ENCODE measurements around the gene SRPK2.
"Not testable (repeated sequence)": the region's sequence is repeated elsewhere in the genome, so short reads cannot be mapped to it uniquely, and the experiment has no call there.

SRPK2 gene

GRCh38 chr7:105339404-105340323, 49.1 kb downstream of the SRPK2 start:
- no peak for DNase-seq (ENCODE audit: low read depth)

DNA sequence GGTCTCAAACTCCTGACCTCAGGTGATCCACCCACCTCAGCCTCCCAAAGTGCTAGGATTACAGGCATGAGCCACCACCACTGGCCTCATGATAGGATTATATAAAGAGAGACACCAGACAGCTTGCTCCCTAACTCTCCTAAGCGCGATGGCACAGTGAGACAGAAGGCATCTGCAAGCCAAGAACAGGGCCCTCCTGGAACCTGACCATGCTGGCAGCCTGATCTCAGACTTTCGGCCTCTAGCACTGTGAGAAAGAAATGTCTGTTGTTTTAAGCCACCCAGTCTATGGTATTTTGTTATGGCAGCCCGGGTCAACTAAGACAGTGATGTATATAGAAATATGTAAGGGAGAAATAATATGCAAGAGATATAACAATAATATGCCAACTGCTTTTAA, 51.2 kb downstream of the SRPK2 start:
- DNase-seq (ENCODE audit: low read depth) = no peak

- no peak for DNase-seq (ENCODE audit: low read depth)
Observed at GRCh38 chr7:105336009-105336408, 52.7 kb downstream of the SRPK2 start.

DNA sequence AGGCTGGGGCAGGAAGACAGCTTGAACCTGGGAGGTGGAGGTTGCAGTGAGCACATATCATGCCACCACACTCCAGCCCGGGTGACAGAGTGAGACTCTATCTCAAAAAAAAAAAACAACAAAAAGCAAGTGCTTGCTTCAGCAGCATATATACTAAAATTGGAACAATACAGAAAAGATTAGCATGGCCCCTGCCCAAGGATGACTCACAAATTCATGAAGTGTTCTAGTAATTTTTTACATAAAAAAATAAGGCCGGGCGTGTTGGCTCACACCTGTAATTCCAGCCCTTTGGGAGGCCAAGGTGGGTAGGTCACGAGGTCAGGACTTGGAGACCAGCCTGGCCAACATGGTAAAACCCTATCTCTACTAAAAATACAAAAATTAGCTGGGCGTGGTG, 56.1 kb downstream of the SRPK2 start:
- not testable (repeated sequence) for DNase-seq (ENCODE audit: low read depth)

DNA sequence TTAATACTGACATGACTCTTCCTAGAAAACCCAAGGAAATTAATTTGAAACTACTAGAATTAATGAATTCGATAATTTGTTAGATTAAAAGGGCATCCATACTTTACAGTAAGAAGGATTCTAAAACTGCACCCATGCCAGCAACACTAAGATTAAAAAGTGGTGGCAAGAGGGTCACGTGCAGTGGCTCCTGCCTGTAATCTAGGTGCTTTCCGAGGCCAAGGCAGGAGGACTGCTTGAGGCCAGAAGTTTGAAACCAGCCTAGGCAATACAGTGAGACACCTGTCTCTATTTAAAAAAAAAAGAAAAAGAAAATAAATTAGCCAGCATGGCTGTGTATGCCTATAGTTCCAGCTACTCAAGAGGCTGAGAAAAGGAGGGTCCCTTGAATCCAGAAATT, 58.2 kb downstream of the SRPK2 start:
- DNase-seq (ENCODE audit: low read depth) = no peak

DNA sequence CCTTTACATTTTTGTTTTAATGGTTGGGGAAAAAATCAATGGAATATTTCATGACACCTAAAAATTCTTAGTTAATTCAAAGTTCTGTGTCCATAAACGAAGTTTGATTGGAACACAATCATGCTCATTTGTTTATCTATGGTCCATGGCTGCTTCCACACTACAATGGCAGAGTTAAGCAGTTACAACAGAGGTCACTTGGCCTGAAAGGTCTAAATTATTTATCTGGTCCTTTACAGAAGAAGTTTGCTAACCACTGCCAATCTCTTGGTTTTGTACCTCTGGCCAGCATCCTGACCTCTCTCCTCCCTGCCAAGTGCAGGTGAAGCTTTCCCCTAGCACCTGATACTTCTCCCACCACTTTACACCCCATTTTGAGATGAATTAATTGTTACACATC, 61.5 kb downstream of the SRPK2 start:
- no peak for DNase-seq (ENCODE audit: low read depth)

GRCh38 chr7:105325216-105325904, 63.4 kb downstream of the SRPK2 start:
- no peak for DNase-seq (ENCODE audit: low read depth)

DNA sequence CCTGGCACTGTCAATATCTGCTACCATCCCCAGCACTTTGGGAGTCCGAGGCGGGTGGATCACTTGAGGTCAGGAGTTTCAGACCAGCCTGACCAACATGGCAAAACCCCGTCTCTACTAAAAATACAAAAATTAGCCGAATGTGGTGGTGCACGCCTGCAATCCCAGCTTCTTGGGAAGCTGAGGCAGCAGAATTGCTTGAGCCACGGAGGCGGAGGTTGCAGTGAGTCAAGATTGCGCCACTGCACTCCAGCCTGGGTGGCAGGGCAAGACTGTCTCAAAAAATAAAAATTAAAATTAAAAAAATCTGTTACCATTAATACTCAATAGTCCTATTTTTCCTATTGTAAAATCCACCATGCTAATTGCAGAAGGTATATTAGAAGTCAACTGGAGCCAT, 64.1 kb downstream of the SRPK2 start:
- DNase-seq (ENCODE audit: low read depth) = not testable (repeated sequence)

GRCh38 chr7:105323366-105323765, 65.4 kb downstream of the SRPK2 start:
- DNase-seq (ENCODE audit: low read depth) = no peak

DNA sequence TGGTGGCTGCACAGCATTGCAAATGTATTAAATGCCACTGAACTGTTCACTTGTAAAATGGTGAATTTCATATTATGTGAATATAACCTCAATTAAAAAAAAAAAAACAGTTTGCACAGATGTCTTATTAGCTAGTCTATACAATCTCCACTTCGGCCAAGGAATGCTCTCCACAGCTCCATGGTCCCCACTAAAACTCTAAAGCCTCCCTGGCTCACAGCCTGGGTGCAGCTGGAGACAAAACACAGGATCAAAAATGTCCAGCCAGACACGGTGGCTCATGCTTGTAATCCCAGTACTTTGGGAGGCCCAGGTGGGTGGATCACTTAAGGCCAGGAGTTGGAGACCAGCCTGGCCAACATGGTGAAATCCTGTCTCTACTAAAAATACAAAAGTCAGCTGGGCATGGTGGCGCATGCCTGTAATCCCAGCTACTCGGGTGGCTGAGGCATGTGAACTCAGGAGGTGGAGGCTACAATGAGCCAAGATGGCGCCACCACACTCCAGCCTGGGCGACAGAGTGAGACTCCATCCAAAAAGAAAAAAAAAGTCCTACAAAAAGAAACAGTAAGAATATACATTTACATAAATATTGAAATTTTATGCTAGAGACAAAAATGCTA, 66.0 kb downstream of the SRPK2 start:
- no peak for DNase-seq (ENCODE audit: low read depth)

DNA sequence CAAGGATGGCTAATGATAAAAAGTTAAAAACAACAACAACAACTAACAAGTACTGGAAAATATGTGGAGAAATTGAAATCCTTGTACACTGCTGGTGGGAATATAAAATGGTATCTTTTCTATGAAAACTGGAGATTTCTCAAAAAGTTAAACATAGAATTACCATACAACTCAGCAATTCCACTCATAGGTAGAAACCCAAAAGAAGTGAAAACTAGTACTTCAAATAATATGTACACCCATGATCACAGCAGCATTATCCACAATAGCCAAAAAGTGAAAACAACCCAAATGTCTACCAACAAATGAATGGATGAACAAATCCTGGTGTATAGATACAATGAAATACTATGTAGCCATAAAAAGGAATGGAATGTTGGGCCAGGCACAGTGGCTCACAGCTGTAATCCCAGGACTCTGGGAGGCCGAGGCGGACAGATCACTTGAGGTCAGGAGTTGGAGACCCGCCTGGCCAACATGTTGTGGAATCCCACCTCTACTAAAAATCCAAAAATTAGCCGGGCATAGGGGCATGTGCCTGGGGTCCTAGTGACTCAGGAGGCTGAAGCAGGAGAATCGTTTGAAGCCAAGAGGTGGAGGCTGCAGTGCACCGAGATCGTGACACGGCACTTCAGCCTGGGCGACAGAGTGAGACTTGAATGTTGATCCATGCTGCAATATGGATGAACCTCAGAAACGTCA, 66.8 kb downstream of the SRPK2 start:
- no peak for DNase-seq (ENCODE audit: low read depth)

- no peak for DNase-seq (ENCODE audit: low read depth)
Observed at GRCh38 chr7:105320896-105321295, 67.8 kb downstream of the SRPK2 start.

DNA sequence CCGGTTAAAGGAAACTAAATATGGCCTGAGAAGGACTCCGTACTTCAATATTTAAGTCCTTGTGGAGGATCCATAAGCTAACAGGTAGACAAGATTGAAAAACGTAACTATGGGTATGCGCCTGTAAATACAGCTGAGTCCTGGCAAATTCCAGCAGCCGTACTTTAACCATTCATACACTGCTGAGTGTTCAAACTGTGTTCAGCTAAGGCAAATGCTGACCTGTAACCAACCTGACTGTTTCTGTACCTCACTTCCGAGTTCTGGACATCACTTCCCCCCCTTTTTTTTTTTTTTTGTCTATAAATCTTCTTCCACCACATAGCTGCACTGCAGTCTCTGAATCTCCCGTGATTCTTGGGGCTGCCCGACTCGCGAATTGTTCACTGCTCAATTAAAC, 69.1 kb downstream of the SRPK2 start:
- DNase-seq (ENCODE audit: low read depth) = no peak

GRCh38 chr7:105316578-105317344, 72.0 kb downstream of the SRPK2 start:
- DNase-seq (ENCODE audit: low read depth) = no peak

DNA sequence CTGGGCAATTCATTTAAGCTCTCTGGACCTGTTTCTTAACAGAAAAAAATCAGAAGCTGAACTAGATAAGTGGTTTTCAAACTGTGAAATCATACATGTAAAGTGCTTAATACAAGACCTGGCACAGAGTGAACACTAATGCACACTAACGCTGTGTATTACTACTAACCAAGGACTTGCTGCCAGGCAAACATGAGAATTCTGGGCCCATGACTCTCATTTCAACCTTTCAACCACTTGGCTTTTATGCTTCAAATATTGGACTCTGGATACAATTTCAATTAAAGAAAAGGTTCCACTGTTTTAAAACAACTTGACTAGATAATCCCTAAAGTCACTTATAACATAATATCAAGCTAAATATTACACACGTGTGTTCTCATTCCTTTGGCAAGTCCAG, 73.4 kb downstream of the SRPK2 start:
- peak; percentile 35 for DNase-seq (ENCODE audit: low read depth)

- no peak for DNase-seq (ENCODE audit: low read depth)
Observed at GRCh38 chr7:105309235-105310169, 79.2 kb downstream of the SRPK2 start.

GRCh38 chr7:105307163-105307672, 81.5 kb downstream of the SRPK2 start:
- no peak for DNase-seq (ENCODE audit: low read depth)

DNA sequence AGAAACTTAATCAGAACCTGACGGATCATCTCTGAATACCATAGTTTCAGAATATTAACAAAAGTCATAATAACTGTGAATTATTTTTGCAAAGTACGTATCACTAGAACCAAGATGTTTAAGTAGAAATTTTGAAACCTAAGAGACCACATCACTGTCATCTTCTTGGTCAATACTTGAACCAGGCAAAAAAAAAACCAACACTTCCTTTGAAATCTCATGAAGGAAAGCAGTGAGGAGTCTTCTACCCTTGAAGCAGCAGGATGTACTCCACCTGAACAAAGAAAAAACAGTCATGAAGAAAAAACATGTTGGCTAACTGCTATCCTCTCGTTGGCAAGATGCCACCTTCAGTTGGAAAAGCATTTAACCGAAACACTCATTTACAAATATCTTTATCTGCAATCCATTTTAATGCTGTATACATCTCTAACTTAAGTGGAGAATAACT, 82.4 kb downstream of the SRPK2 start:
- no peak for DNase-seq (ENCODE audit: low read depth)

- no peak for DNase-seq (ENCODE audit: low read depth)
Observed at GRCh38 chr7:105305633-105306032, 83.1 kb downstream of the SRPK2 start.
